ENCODE measurements around the gene RPH3AL.

- TF ChIP-seq POLR2A (IDR thresholded peaks at IDR 0.05; ENCODE audit: low read depth, low read length) (no peak), POLR2AphosphoS5 (IDR thresholded peaks at IDR 0.05; ENCODE audit: low read depth, low read length) (no peak), TAF1 (IDR thresholded peaks at IDR 0.05; ENCODE audit: borderline replicate concordance, low read depth, low read length) (no peak)
These were observed 113.7 kb downstream of the RPH3AL start for GRCh38 chr17:238964-239259.

Measured in GM12892 (cell line).